Stimulated activated CD8-positive, alpha-beta memory T cell treated with anti-CD3 and anti-CD28 coated beads, Interleukin-4, amount 100 ng/mL, for 48 hours (primary cell): ENCODE measurements around the gene LLGL2.
"Not testable (repeated sequence)": the region's sequence is repeated elsewhere in the genome, so short reads cannot be mapped to it uniquely, and the experiment has no call there.

Experiments
- DNase-seq: peaks from one replicate; pipeline ENCODE4 v3.0.0-alpha.2; 2020

Gene LLGL2

GRCh38 chr17:75524970-75525805, at the start of gene LLGL2:
TSS of gene LLGL2 (plus strand) at chr17:75525697. CDS start at chr17:75543427, 17,730 bp downstream.
- DNase-seq, result peak; percentile 78

- no peak for DNase-seq
Measured at GRCh38 chr17:75475851-75476250, 49.6 kb upstream of the LLGL2 start.

- no peak for DNase-seq
Measured at GRCh38 chr17:75476271-75476671, 49.2 kb upstream of the LLGL2 start.

GRCh38 chr17:75476752-75477489, 48.6 kb upstream of the LLGL2 start:
- no peak for DNase-seq

GRCh38 chr17:75477490-75477862, 48.0 kb upstream of the LLGL2 start:
- DNase-seq, result not testable (repeated sequence)

GRCh38 chr17:75478508-75478907, 47.0 kb upstream of the LLGL2 start:
- no peak for DNase-seq

- DNase-seq, result no peak
Measured at GRCh38 chr17:75480281-75480680, 45.2 kb upstream of the LLGL2 start.

- DNase-seq, result no peak
Measured at GRCh38 chr17:75481194-75482068, 44.1 kb upstream of the LLGL2 start.

- DNase-seq, result no peak
Measured at GRCh38 chr17:75482098-75482942, 43.2 kb upstream of the LLGL2 start.

GRCh38 chr17:75485688-75486087, 39.8 kb upstream of the LLGL2 start:
- DNase-seq, result no peak

- DNase-seq, result no peak
Measured at GRCh38 chr17:75486151-75486550, 39.3 kb upstream of the LLGL2 start.

- DNase-seq, result no peak
Measured at GRCh38 chr17:75486951-75487350, 38.5 kb upstream of the LLGL2 start.

- DNase-seq, result peak; percentile 62
Measured at GRCh38 chr17:75487351-75488070, 38.0 kb upstream of the LLGL2 start.

GRCh38 chr17:75488693-75489510, 36.6 kb upstream of the LLGL2 start:
- no peak for DNase-seq

GRCh38 chr17:75489511-75489955, 36.0 kb upstream of the LLGL2 start:
- DNase-seq, result no peak

GRCh38 chr17:75490173-75490743, 35.2 kb upstream of the LLGL2 start:
- DNase-seq, result no peak

- DNase-seq, result no peak
Measured at GRCh38 chr17:75490953-75491649, 34.4 kb upstream of the LLGL2 start.

- DNase-seq, result no peak
Measured at GRCh38 chr17:75491680-75492079, 33.8 kb upstream of the LLGL2 start.

- DNase-seq, result no peak
Measured at GRCh38 chr17:75492555-75493168, 32.8 kb upstream of the LLGL2 start.
